ENCODE results near the gene SPOCK3. TPM values are rescaled to one million over a fixed set of nuclear protein-coding genes. Genes with fewer than 3 reads are reported as not detected.

SPOCK3 gene
- total RNA-seq, 2 donors from 2014 or later: not detected

DNA sequence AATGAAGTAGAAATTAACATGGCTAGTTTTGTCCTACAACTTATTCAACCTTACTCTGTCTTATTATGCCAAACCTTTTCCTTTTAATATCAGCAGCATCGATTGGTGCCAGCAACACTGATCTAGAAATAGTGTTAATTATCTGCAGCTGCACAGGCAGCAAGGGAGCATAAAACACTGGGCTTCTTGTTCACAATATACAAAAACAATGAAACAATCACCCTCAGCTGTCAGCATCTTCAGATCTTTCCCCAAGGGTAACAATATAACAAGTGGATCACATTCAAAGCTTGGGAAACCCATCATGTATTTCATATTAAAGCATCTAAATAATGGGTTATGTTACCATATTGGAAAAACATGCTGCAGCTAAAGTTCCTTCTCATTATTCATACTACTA lies 238.1 kb downstream of the SPOCK3 start:
- H3K4me1 ChIP-seq: no peaks in the 10 kb centered on the region
- H3K9me3 ChIP-seq: no peaks in the 10 kb centered on the region
- no peaks in the 10 kb centered on the region for H3K36me3 ChIP-seq
- no peak overlapping the region for H3K27ac ChIP-seq
- TF ChIP-seq, protein P1, sequence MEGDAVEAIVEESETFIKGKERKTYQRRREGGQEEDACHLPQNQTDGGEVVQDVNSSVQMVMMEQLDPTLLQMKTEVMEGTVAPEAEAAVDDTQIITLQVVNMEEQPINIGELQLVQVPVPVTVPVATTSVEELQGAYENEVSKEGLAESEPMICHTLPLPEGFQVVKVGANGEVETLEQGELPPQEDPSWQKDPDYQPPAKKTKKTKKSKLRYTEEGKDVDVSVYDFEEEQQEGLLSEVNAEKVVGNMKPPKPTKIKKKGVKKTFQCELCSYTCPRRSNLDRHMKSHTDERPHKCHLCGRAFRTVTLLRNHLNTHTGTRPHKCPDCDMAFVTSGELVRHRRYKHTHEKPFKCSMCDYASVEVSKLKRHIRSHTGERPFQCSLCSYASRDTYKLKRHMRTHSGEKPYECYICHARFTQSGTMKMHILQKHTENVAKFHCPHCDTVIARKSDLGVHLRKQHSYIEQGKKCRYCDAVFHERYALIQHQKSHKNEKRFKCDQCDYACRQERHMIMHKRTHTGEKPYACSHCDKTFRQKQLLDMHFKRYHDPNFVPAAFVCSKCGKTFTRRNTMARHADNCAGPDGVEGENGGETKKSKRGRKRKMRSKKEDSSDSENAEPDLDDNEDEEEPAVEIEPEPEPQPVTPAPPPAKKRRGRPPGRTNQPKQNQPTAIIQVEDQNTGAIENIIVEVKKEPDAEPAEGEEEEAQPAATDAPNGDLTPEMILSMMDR (IDR thresholded peaks at IDR 0.05): no peak
- no peak for DNase-seq (ENCODE audit: low spot score)
- H3K4me3 ChIP-seq: no peak overlapping the region
- no peaks in the 10 kb centered on the region for H3K27me3 ChIP-seq

DNA sequence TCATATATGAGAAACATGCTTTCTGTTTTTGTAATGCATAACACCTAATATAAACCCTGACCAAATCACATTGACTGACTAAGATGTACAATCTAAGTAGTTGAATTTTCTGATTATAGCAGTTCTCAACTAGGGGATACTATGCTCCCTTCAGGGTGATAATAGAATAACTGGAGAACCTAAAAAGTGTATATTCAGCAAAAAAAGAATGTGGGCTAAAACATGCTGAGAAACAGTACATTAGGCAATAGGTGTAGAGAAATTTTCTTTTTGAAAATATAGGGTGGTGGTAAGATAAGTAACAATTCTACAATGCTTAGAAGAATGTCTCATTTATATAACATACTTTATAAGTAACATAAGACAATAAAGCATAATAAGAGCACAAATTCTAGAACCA lies 239.6 kb downstream of the SPOCK3 start:
- H3K4me3 ChIP-seq: no peak overlapping the region
- no peaks in the 10 kb centered on the region for H3K4me1 ChIP-seq
- H3K9me3 ChIP-seq: no peaks in the 10 kb centered on the region
- DNase-seq (ENCODE audit: low spot score): no peak
- no peaks in the 10 kb centered on the region for H3K27me3 ChIP-seq
- no peak overlapping the region for H3K27ac ChIP-seq
- TF ChIP-seq, protein P1 (IDR thresholded peaks at IDR 0.05): no peak
- no peaks in the 10 kb centered on the region for H3K36me3 ChIP-seq

- Histone ChIP-seq H3K9me3 (no peaks in the 10 kb centered on the region), H3K36me3 (no peaks in the 10 kb centered on the region), H3K27me3 (no peaks in the 10 kb centered on the region), H3K4me3 (no peak overlapping the region), H3K4me1 (no peaks in the 10 kb centered on the region), H3K27ac (no peak overlapping the region)
- no peak for DNase-seq (ENCODE audit: low spot score)
- TF ChIP-seq, protein P1 (IDR thresholded peaks at IDR 0.05): no peak
Measured at GRCh38 chr4:166991006-166991561, 243.2 kb downstream of the SPOCK3 start.

GRCh38 chr4:166989886-166990285 lies 244.4 kb downstream of the SPOCK3 start:
- H3K27me3 ChIP-seq: no peaks in the 10 kb centered on the region
- H3K4me3 ChIP-seq: no peak overlapping the region
- TF ChIP-seq, protein P1 (IDR thresholded peaks at IDR 0.05): no peak

DNA sequence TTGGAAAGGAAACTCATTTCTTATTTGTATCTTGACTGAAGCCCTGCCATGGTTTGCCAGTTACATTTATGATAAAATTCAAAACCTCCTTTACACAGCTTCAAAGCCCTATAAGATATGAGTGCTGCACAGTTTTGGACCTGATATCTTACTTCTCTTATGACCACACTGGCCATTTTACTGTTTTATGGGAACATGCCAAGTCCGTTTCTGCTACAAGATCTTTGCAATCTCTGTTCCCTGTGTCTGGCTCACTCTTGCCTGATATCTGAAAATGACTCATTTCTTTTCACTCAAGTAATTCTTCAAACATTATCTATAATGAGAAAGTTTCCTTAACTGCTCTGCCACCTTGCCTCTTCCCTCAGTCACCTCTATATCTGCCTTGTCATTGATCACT lies 247.3 kb downstream of the SPOCK3 start:
- no peak for DNase-seq (ENCODE audit: low spot score)
- Histone ChIP-seq H3K9me3 (no peaks in the 10 kb centered on the region), H3K4me3 (no peak overlapping the region), H3K27me3 (no peaks in the 10 kb centered on the region), H3K27ac (no peak overlapping the region), H3K36me3 (no peaks in the 10 kb centered on the region), H3K4me1 (no peaks in the 10 kb centered on the region)
- TF ChIP-seq, protein P1 (IDR thresholded peaks at IDR 0.05): no peak

More at GRCh38 chr4:166989886-166990285, 244.4 kb downstream of the SPOCK3 start:
- Histone ChIP-seq H3K36me3 (no peaks in the 10 kb centered on the region), H3K27ac (no peak overlapping the region), H3K4me1 (no peaks in the 10 kb centered on the region), H3K9me3 (no peaks in the 10 kb centered on the region)
- no peak for DNase-seq (ENCODE audit: low spot score)

- Histone ChIP-seq H3K27ac (no peak overlapping the region), H3K9me3 (no peaks in the 10 kb centered on the region), H3K27me3 (no peaks in the 10 kb centered on the region), H3K4me3 (no peak overlapping the region), H3K36me3 (no peaks in the 10 kb centered on the region), H3K4me1 (no peaks in the 10 kb centered on the region)
- TF ChIP-seq, protein P1 (IDR thresholded peaks at IDR 0.05): no peak
- no peak for DNase-seq (ENCODE audit: low spot score)
Measured at GRCh38 chr4:166981847-166982246, 252.4 kb downstream of the SPOCK3 start.
